ENCODE results near the gene TRIM52. TPM values are rescaled to one million over a fixed set of nuclear protein-coding genes. Genes with fewer than 3 reads are reported as not detected.
"Not testable (repeated sequence)": the region's sequence is repeated elsewhere in the genome, so short reads cannot be mapped to it uniquely, and the experiment has no call there.

TRIM52 gene
- 2.8 and 3.3 TPM in 2 replicates for polyA plus RNA-seq (2013)

- peak within 1 kb of the TSS; percentile 96 for H2BK5ac ChIP-seq (ENCODE audit: low read depth, low read length, poor library complexity)
- peak within 1 kb of the TSS; percentile 96 for H2BK120ac ChIP-seq (ENCODE audit: insufficient read depth, low read length, poor library complexity)
- peaks cover 13 to 22% of the 10 kb centered on the region in 2 experiments for H3K4me1 ChIP-seq (ENCODE audit: control insufficient read depth in 1 of 2, insufficient read depth in 2 of 2, low read length in 2 of 2)
- peak; percentile 96 to 98 for DNase-seq
- peak within 1 kb of the TSS; percentile 77 for H3K4me3 ChIP-seq (ENCODE audit: low read depth, low read length)
- H3K9me3 ChIP-seq (ENCODE audit: insufficient read depth, low read depth, low read length): no peaks in the 10 kb centered on the region
- H3K4ac ChIP-seq (ENCODE audit: low read depth, low read length): peak within 1 kb of the TSS; percentile 96
- no peaks in the 10 kb centered on the region for H3K27me3 ChIP-seq (ENCODE audit: insufficient read depth, low read length)
- H3K36me3 ChIP-seq (ENCODE audit: control insufficient read depth in 1 of 2, insufficient read depth in 2 of 2, low read length in 2 of 2): peaks cover 2 to 10% of the 10 kb centered on the region in 2 experiments
- no peak within 1 kb of the TSS for H2BK12ac ChIP-seq (ENCODE audit: low read length)
- H3K27ac ChIP-seq (ENCODE audit: low read depth, low read length): peak within 1 kb of the TSS; percentile 92
- H2AFZ ChIP-seq (ENCODE audit: insufficient read depth, low read length, poor library complexity): peak within 1 kb of the TSS; percentile 84
- peak within 1 kb of the TSS; percentile 99 for H4K8ac ChIP-seq (ENCODE audit: low read depth, low read length)
- H3K4me2 ChIP-seq (ENCODE audit: low read length): peak within 1 kb of the TSS; percentile 97
- peak within 1 kb of the TSS; percentile 96 for H3K18ac ChIP-seq (ENCODE audit: low read length)
- H3K79me2 ChIP-seq (ENCODE audit: control insufficient read depth, insufficient read depth, low read length, poor library complexity): peaks cover 12% of the 10 kb centered on the region
- H3K23ac ChIP-seq (ENCODE audit: low read length): peak within 1 kb of the TSS; percentile 63
- H3K9ac ChIP-seq (ENCODE audit: low read length): peak within 1 kb of the TSS; percentile 98
- H3K14ac ChIP-seq (ENCODE audit: low read length): peak within 1 kb of the TSS; percentile 99
- WGBS (ENCODE audit: extremely low coverage, insufficient coverage, insufficient read length): no CpG with 5 or more reads among the region's 43 CpGs
- peaks cover 12% of the 10 kb centered on the region for H3K79me1 ChIP-seq (ENCODE audit: low read length)
- H4K91ac ChIP-seq (ENCODE audit: low read depth, low read length): peak within 1 kb of the TSS; percentile 97
- peak within 1 kb of the TSS; percentile 80 for H2AK5ac ChIP-seq (ENCODE audit: low read length)
- H4K12ac ChIP-seq (ENCODE audit: low read depth, low read length): peak within 1 kb of the TSS; percentile 100
Measured at GRCh38 chr5:181260720-181261319, at the start of gene TRIM52. TSS of gene TRIM52 (minus strand) at chr5:181261143. CDS start at chr5:181260813, 330 bp downstream.

- H3K4ac ChIP-seq (ENCODE audit: low read depth, low read length); H3K79me1 ChIP-seq (ENCODE audit: low read length); H2BK12ac ChIP-seq (ENCODE audit: low read length); H3K9me3 ChIP-seq (ENCODE audit: insufficient read depth, low read depth, low read length); H3K4me3 ChIP-seq (ENCODE audit: low read depth, low read length); H3K9ac ChIP-seq (ENCODE audit: low read length); H2AK5ac ChIP-seq (ENCODE audit: low read length); H2AFZ ChIP-seq (ENCODE audit: insufficient read depth, low read length, poor library complexity); H3K4me1 ChIP-seq (ENCODE audit: control insufficient read depth in 1 of 2, insufficient read depth in 2 of 2, low read length in 2 of 2); H4K8ac ChIP-seq (ENCODE audit: low read depth, low read length); H3K79me2 ChIP-seq (ENCODE audit: control insufficient read depth, insufficient read depth, low read length, poor library complexity); H3K4me2 ChIP-seq (ENCODE audit: low read length); H3K18ac ChIP-seq (ENCODE audit: low read length); H4K91ac ChIP-seq (ENCODE audit: low read depth, low read length); DNase-seq; H3K23ac ChIP-seq (ENCODE audit: low read length); H2BK5ac ChIP-seq (ENCODE audit: low read depth, low read length, poor library complexity); H3K14ac ChIP-seq (ENCODE audit: low read length); H2BK120ac ChIP-seq (ENCODE audit: insufficient read depth, low read length, poor library complexity); H3K27me3 ChIP-seq (ENCODE audit: insufficient read depth, low read length); H4K12ac ChIP-seq (ENCODE audit: low read depth, low read length); H3K27ac ChIP-seq (ENCODE audit: low read depth, low read length): not testable (repeated sequence)
- no CpG with 5 or more reads among the region's 1 CpG for WGBS (ENCODE audit: extremely low coverage, insufficient coverage, insufficient read length)
- peaks cover 28 to 33% of the 10 kb centered on the region in 2 experiments for H3K36me3 ChIP-seq (ENCODE audit: control insufficient read depth in 1 of 2, insufficient read depth in 2 of 2, low read length in 2 of 2)
Measured at GRCh38 chr5:181287331-181287730, 26.4 kb upstream of the TRIM52 start.

GRCh38 chr5:181285962-181286705, 25.2 kb upstream of the TRIM52 start:
- not testable (repeated sequence) for H3K23ac ChIP-seq (ENCODE audit: low read length); H3K4me3 ChIP-seq (ENCODE audit: low read depth, low read length); H3K27ac ChIP-seq (ENCODE audit: low read depth, low read length); H4K12ac ChIP-seq (ENCODE audit: low read depth, low read length); H3K4me2 ChIP-seq (ENCODE audit: low read length); H2BK120ac ChIP-seq (ENCODE audit: insufficient read depth, low read length, poor library complexity); H3K4ac ChIP-seq (ENCODE audit: low read depth, low read length); H4K91ac ChIP-seq (ENCODE audit: low read depth, low read length); H2AK5ac ChIP-seq (ENCODE audit: low read length); H2AFZ ChIP-seq (ENCODE audit: insufficient read depth, low read length, poor library complexity); H3K4me1 ChIP-seq (ENCODE audit: control insufficient read depth in 1 of 2, insufficient read depth in 2 of 2, low read length in 2 of 2); DNase-seq; H3K9me3 ChIP-seq (ENCODE audit: insufficient read depth, low read depth, low read length); H3K79me2 ChIP-seq (ENCODE audit: control insufficient read depth, insufficient read depth, low read length, poor library complexity); H3K9ac ChIP-seq (ENCODE audit: low read length); H3K27me3 ChIP-seq (ENCODE audit: insufficient read depth, low read length); H2BK12ac ChIP-seq (ENCODE audit: low read length); H3K79me1 ChIP-seq (ENCODE audit: low read length); H4K8ac ChIP-seq (ENCODE audit: low read depth, low read length); H3K14ac ChIP-seq (ENCODE audit: low read length); H2BK5ac ChIP-seq (ENCODE audit: low read depth, low read length, poor library complexity)
- WGBS (ENCODE audit: extremely low coverage, insufficient coverage, insufficient read length): no CpG with 5 or more reads among the region's 10 CpGs
- H3K18ac ChIP-seq (ENCODE audit: low read length): peak overlapping the region; percentile 18
- H3K36me3 ChIP-seq (ENCODE audit: control insufficient read depth in 1 of 2, insufficient read depth in 2 of 2, low read length in 2 of 2): peaks cover 28 to 33% of the 10 kb centered on the region in 2 experiments

GRCh38 chr5:181283841-181284755, 23.2 kb upstream of the TRIM52 start:
- not testable (repeated sequence) for H3K79me1 ChIP-seq (ENCODE audit: low read length); H3K14ac ChIP-seq (ENCODE audit: low read length); H3K79me2 ChIP-seq (ENCODE audit: control insufficient read depth, insufficient read depth, low read length, poor library complexity); DNase-seq; H2BK12ac ChIP-seq (ENCODE audit: low read length); H3K27ac ChIP-seq (ENCODE audit: low read depth, low read length); H4K91ac ChIP-seq (ENCODE audit: low read depth, low read length); H2BK5ac ChIP-seq (ENCODE audit: low read depth, low read length, poor library complexity); H4K12ac ChIP-seq (ENCODE audit: low read depth, low read length); H3K4me3 ChIP-seq (ENCODE audit: low read depth, low read length); H3K4ac ChIP-seq (ENCODE audit: low read depth, low read length); H3K4me2 ChIP-seq (ENCODE audit: low read length); H3K23ac ChIP-seq (ENCODE audit: low read length); H2AFZ ChIP-seq (ENCODE audit: insufficient read depth, low read length, poor library complexity); H3K18ac ChIP-seq (ENCODE audit: low read length); H3K9me3 ChIP-seq (ENCODE audit: insufficient read depth, low read depth, low read length); H4K8ac ChIP-seq (ENCODE audit: low read depth, low read length); H2BK120ac ChIP-seq (ENCODE audit: insufficient read depth, low read length, poor library complexity); H3K9ac ChIP-seq (ENCODE audit: low read length); H3K27me3 ChIP-seq (ENCODE audit: insufficient read depth, low read length); H2AK5ac ChIP-seq (ENCODE audit: low read length); H3K4me1 ChIP-seq (ENCODE audit: control insufficient read depth in 1 of 2, insufficient read depth in 2 of 2, low read length in 2 of 2)
- H3K36me3 ChIP-seq (ENCODE audit: control insufficient read depth in 1 of 2, insufficient read depth in 2 of 2, low read length in 2 of 2): peaks cover 27 to 33% of the 10 kb centered on the region in 2 experiments
- WGBS (ENCODE audit: extremely low coverage, insufficient coverage, insufficient read length): no CpG with 5 or more reads among the region's 6 CpGs

All from trophoblast cell (in vitro differentiated cells and primary cell).